Measurements from ENCODE around the gene SH2D4B.

The SH2D4B gene

DNA sequence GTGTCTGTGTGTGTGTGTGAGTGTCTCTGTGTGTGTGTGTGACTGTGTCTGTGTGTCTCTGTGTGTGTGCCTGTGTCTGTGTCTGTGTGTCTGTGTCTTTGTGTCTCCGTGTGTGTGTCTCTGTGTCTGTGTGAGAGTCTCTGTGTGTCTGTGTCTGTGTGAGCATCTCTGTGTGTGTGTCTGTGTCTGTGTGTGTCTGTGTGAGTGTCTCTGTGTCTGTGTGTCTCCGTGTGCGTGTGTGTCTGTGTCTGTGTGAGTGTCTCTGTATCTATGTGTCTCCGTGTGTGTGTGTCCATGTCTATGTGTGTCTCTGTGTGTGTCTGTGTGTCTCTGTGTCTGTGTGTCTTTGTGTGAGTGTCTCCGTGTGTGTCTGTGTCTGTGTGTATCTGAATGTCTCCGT, 120.4 kb downstream of the SH2D4B start:
- TF ChIP-seq, protein P1, sequence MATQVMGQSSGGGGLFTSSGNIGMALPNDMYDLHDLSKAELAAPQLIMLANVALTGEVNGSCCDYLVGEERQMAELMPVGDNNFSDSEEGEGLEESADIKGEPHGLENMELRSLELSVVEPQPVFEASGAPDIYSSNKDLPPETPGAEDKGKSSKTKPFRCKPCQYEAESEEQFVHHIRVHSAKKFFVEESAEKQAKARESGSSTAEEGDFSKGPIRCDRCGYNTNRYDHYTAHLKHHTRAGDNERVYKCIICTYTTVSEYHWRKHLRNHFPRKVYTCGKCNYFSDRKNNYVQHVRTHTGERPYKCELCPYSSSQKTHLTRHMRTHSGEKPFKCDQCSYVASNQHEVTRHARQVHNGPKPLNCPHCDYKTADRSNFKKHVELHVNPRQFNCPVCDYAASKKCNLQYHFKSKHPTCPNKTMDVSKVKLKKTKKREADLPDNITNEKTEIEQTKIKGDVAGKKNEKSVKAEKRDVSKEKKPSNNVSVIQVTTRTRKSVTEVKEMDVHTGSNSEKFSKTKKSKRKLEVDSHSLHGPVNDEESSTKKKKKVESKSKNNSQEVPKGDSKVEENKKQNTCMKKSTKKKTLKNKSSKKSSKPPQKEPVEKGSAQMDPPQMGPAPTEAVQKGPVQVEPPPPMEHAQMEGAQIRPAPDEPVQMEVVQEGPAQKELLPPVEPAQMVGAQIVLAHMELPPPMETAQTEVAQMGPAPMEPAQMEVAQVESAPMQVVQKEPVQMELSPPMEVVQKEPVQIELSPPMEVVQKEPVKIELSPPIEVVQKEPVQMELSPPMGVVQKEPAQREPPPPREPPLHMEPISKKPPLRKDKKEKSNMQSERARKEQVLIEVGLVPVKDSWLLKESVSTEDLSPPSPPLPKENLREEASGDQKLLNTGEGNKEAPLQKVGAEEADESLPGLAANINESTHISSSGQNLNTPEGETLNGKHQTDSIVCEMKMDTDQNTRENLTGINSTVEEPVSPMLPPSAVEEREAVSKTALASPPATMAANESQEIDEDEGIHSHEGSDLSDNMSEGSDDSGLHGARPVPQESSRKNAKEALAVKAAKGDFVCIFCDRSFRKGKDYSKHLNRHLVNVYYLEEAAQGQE (IDR thresholded peaks at IDR 0.05; ENCODE audit: insufficient replicate concordance, low read depth): no peak
- TF ChIP-seq, protein P2, sequence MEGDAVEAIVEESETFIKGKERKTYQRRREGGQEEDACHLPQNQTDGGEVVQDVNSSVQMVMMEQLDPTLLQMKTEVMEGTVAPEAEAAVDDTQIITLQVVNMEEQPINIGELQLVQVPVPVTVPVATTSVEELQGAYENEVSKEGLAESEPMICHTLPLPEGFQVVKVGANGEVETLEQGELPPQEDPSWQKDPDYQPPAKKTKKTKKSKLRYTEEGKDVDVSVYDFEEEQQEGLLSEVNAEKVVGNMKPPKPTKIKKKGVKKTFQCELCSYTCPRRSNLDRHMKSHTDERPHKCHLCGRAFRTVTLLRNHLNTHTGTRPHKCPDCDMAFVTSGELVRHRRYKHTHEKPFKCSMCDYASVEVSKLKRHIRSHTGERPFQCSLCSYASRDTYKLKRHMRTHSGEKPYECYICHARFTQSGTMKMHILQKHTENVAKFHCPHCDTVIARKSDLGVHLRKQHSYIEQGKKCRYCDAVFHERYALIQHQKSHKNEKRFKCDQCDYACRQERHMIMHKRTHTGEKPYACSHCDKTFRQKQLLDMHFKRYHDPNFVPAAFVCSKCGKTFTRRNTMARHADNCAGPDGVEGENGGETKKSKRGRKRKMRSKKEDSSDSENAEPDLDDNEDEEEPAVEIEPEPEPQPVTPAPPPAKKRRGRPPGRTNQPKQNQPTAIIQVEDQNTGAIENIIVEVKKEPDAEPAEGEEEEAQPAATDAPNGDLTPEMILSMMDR (IDR thresholded peaks at IDR 0.05; ENCODE audit: insufficient read depth, low read length): no peak
- TF ChIP-seq SPI1 (IDR thresholded peaks at IDR 0.05; ENCODE audit: borderline replicate concordance, low read depth) (no peak), GABPA (IDR thresholded peaks at IDR 0.05; ENCODE audit: low read depth) (no peak), POLR2AphosphoS5 (IDR thresholded peaks at IDR 0.05; ENCODE audit: low read depth) (no peak)
- DNase-seq (ENCODE audit: low read depth in 1 of 2, low spot score in 1 of 2): no peak
- Histone ChIP-seq H3K27me3 (ENCODE audit: insufficient read depth, poor library complexity, severe bottlenecking) (no peaks in the 10 kb centered on the region), H3K27ac (replicated peaks) (no peak overlapping the region), H3K4me3 (replicated peaks; ENCODE audit: insufficient read depth, low read length) (no peak overlapping the region)

DNA sequence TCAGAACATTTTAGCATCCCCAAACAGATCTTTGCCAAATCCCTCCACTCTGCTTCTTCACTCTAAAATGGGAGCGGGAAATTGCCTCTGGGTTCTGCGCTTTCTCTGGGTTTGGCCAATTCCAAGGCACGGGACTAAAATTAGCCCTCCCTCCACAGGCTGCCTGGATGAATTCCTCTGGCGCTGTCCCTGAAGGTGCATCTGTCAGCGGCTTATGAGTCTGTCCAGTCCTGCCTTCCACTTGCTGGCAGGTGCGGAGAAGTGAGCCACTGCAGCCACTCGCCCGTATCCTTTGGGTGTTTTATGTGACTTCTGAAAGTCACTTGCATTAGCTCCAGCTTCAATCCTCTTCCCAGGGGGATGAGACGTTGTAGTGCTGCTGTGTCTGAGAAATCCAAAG, 121.6 kb downstream of the SH2D4B start:
- TF ChIP-seq POLR2AphosphoS5 (IDR thresholded peaks at IDR 0.05; ENCODE audit: low read depth): no peak
- Histone ChIP-seq H3K27me3 (ENCODE audit: insufficient read depth, poor library complexity, severe bottlenecking) (no peaks in the 10 kb centered on the region), H3K4me3 (replicated peaks; ENCODE audit: insufficient read depth, low read length) (no peak overlapping the region), H3K27ac (replicated peaks) (no peak overlapping the region)
- DNase-seq (ENCODE audit: low read depth in 1 of 2, low spot score in 1 of 2): no peak

DNA sequence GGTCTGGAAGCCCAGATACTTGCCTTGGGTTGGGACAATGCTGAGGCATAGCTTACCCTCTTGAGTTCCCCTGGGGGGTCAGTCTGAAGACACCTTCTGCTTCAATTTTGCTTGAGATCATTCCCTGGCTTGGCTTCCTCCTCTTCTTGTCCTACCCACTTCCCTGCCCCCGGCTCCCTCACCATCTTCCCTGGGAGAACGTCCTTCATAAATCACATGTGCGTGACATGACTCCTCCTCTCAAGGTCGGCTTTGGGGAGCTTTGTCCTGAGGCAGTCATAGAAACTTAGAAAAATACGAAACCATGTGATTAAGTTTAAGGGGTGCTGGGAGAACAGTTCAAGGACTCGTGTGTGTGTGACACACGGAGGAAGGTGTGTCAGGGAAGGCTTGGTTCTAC, 122.6 kb downstream of the SH2D4B start:
- Histone ChIP-seq H3K27ac (replicated peaks) (peak overlapping the region; percentile 6; the same call in 1 of the 2 replicates), H3K4me3 (replicated peaks; ENCODE audit: insufficient read depth, low read length) (no peak overlapping the region), H3K27me3 (ENCODE audit: insufficient read depth, poor library complexity, severe bottlenecking) (no peaks in the 10 kb centered on the region)
- DNase-seq (ENCODE audit: low read depth in 1 of 2, low spot score in 1 of 2): no peak
- TF ChIP-seq, protein P2 (IDR thresholded peaks at IDR 0.05; ENCODE audit: insufficient read depth, low read length): no peak
- TF ChIP-seq SPI1 (IDR thresholded peaks at IDR 0.05; ENCODE audit: borderline replicate concordance, low read depth) (no peak), POLR2AphosphoS5 (IDR thresholded peaks at IDR 0.05; ENCODE audit: low read depth) (no peak), GABPA (IDR thresholded peaks at IDR 0.05; ENCODE audit: low read depth) (no peak)
- TF ChIP-seq, protein P1 (IDR thresholded peaks at IDR 0.05; ENCODE audit: insufficient replicate concordance, low read depth): no peak

DNA sequence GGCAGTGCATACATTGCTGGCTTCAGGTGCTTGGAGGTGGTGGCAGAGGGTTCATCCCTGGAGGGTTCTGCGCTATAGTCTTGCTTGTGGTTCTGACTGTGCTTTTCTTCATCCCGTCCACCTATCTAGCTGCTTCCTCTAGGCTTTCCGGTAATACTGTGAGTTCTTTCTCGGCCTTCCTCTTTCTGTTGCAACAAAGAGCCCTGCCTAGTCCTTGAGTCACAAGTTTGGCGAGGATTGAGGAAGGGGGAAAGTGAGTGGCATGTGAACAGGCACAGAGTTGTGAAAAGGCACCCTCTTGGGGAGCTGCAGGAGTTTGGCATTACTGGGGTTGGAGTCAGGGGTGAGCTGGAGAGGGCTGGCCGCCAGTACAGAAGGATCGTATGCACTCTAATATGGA, 123.0 kb downstream of the SH2D4B start:
- TF ChIP-seq SPI1 (IDR thresholded peaks at IDR 0.05; ENCODE audit: borderline replicate concordance, low read depth) (peak; percentile 96), POLR2AphosphoS5 (IDR thresholded peaks at IDR 0.05; ENCODE audit: low read depth) (peak; percentile 32; the same call in 1 of the 2 replicates), GABPA (IDR thresholded peaks at IDR 0.05; ENCODE audit: low read depth) (no peak)
- TF ChIP-seq, protein P1 (IDR thresholded peaks at IDR 0.05; ENCODE audit: insufficient replicate concordance, low read depth): no peak
- TF ChIP-seq, protein P2 (IDR thresholded peaks at IDR 0.05; ENCODE audit: insufficient read depth, low read length): no peak
- H3K4me3 ChIP-seq (replicated peaks; ENCODE audit: insufficient read depth, low read length): no peak overlapping the region
- no peaks in the 10 kb centered on the region for H3K27me3 ChIP-seq (ENCODE audit: insufficient read depth, poor library complexity, severe bottlenecking)
- peak; percentile 57 to 88 for DNase-seq (ENCODE audit: low read depth in 1 of 2, low spot score in 1 of 2)
- no peak overlapping the region for H3K27ac ChIP-seq (replicated peaks)

Data from HL-60 (cell line).